ENCODE data around the gene CBFA2T2.
"Not testable (repeated sequence)": the region's sequence is repeated elsewhere in the genome, so short reads cannot be mapped to it uniquely, and the experiment has no call there.

The CBFA2T2 gene

DNA sequence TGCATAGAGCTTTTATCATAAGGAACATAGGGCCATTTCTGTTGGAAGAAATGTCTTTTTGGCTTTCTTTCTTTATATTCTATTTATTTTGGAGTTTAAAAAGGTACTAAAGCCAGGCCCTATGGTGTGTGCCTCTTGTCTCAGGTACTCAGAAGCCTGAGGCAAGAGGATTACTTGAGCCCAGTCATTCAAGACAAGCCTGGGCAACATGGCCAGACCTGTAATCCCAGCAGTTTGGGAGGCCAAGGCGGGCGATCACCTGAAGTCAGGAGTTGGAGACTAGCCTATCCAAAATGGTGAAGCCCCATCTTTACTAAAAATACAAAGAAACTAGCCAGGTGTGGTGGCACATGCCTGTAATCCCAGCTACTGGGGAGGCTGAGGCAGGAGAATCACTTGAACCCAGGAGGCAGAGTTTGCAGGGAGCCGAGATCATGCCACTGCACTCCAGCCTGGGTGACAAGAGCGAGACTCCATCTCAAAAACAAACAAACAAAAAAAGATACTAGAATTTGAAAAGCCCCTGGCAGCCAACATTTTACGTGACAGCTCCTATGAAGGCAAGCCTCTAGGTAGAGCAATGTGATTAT, 80.0 kb downstream of the CBFA2T2 start:
- no peak overlapping the region for H2AFZ ChIP-seq (ENCODE audit: low read length)
- H3K9me2 ChIP-seq (replicated peaks; ENCODE audit: low read depth, low read length) = no peaks in the 10 kb centered on the region
- TF ChIP-seq, protein P1, sequence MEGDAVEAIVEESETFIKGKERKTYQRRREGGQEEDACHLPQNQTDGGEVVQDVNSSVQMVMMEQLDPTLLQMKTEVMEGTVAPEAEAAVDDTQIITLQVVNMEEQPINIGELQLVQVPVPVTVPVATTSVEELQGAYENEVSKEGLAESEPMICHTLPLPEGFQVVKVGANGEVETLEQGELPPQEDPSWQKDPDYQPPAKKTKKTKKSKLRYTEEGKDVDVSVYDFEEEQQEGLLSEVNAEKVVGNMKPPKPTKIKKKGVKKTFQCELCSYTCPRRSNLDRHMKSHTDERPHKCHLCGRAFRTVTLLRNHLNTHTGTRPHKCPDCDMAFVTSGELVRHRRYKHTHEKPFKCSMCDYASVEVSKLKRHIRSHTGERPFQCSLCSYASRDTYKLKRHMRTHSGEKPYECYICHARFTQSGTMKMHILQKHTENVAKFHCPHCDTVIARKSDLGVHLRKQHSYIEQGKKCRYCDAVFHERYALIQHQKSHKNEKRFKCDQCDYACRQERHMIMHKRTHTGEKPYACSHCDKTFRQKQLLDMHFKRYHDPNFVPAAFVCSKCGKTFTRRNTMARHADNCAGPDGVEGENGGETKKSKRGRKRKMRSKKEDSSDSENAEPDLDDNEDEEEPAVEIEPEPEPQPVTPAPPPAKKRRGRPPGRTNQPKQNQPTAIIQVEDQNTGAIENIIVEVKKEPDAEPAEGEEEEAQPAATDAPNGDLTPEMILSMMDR (conservative IDR thresholded peaks at IDR 0.05; ENCODE audit: low read length) = no peak
- no peak for TF ChIP-seq EZH2phosphoT487 (IDR thresholded peaks at IDR 0.05; ENCODE audit: borderline replicate concordance)
- H3K9me3 ChIP-seq (ENCODE audit: insufficient read depth, low read depth, low read length) = no peaks in the 10 kb centered on the region
- H3F3A ChIP-seq (ENCODE audit: low read depth) = no peaks in the 10 kb centered on the region
- H3K4me2 ChIP-seq (ENCODE audit: low read depth, low read length, poor library complexity, severe bottlenecking) = no peak overlapping the region
- no peaks in the 10 kb centered on the region for H3K36me3 ChIP-seq (ENCODE audit: insufficient read depth, low read length)
- no peaks in the 10 kb centered on the region for H3K27me3 ChIP-seq (ENCODE audit: insufficient read depth, low read length, poor library complexity, severe bottlenecking)
- no peaks in the 10 kb centered on the region for H3K4me1 ChIP-seq (ENCODE audit: insufficient read depth, low read length, poor library complexity, severe bottlenecking)
- H4K20me1 ChIP-seq (ENCODE audit: insufficient read depth, low read length, poor library complexity, severe bottlenecking) = no peaks in the 10 kb centered on the region
- peaks cover 6% of the 10 kb centered on the region; the same call in 1 of the 2 replicates for H3K79me2 ChIP-seq (ENCODE audit: insufficient read depth, low read length)
- no peak overlapping the region for H3K9ac ChIP-seq (ENCODE audit: low read depth, low read length, poor library complexity, severe bottlenecking)
- no peak overlapping the region for H3K4me3 ChIP-seq (ENCODE audit: low read length, poor library complexity, severe bottlenecking)

DNA sequence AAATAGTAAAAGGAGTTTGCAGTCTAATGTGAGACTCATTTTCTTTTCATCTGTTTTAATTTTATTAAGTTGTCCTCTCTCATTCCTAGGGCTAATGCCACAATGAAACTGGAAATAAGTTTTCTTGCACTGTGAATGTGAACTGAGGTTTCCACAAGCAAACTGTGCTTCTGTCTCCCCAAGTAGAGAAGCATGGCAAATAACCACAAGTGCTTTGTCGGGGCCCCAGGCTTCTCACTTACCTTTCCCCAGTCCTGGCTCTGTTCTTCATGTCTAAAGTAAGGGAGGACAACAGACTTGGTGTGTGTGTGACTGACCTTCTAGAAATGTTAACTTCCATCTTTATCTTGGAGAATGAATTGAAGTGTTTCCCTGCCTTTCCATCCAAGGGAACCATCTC, 80.8 kb downstream of the CBFA2T2 start:
- TF ChIP-seq EZH2phosphoT487 (IDR thresholded peaks at IDR 0.05; ENCODE audit: borderline replicate concordance) = no peak
- TF ChIP-seq, protein P1 (conservative IDR thresholded peaks at IDR 0.05; ENCODE audit: low read length) = no peak
- H3K9ac ChIP-seq (ENCODE audit: low read depth, low read length, poor library complexity, severe bottlenecking) = no peak overlapping the region
- H3K36me3 ChIP-seq (ENCODE audit: insufficient read depth, low read length) = no peaks in the 10 kb centered on the region
- H3K4me3 ChIP-seq (ENCODE audit: low read length, poor library complexity, severe bottlenecking) = no peak overlapping the region
- H3F3A ChIP-seq (ENCODE audit: low read depth) = no peaks in the 10 kb centered on the region
- no peaks in the 10 kb centered on the region for H3K9me2 ChIP-seq (replicated peaks; ENCODE audit: low read depth, low read length)
- peaks cover 6% of the 10 kb centered on the region; the same call in 1 of the 2 replicates for H3K79me2 ChIP-seq (ENCODE audit: insufficient read depth, low read length)
- no peaks in the 10 kb centered on the region for H3K27me3 ChIP-seq (ENCODE audit: insufficient read depth, low read length, poor library complexity, severe bottlenecking)
- H3K9me3 ChIP-seq (ENCODE audit: insufficient read depth, low read depth, low read length) = no peaks in the 10 kb centered on the region
- no peak overlapping the region for H3K4me2 ChIP-seq (ENCODE audit: low read depth, low read length, poor library complexity, severe bottlenecking)
- no peak overlapping the region for H2AFZ ChIP-seq (ENCODE audit: low read length)
- H4K20me1 ChIP-seq (ENCODE audit: insufficient read depth, low read length, poor library complexity, severe bottlenecking) = no peaks in the 10 kb centered on the region
- no peaks in the 10 kb centered on the region for H3K4me1 ChIP-seq (ENCODE audit: insufficient read depth, low read length, poor library complexity, severe bottlenecking)

DNA sequence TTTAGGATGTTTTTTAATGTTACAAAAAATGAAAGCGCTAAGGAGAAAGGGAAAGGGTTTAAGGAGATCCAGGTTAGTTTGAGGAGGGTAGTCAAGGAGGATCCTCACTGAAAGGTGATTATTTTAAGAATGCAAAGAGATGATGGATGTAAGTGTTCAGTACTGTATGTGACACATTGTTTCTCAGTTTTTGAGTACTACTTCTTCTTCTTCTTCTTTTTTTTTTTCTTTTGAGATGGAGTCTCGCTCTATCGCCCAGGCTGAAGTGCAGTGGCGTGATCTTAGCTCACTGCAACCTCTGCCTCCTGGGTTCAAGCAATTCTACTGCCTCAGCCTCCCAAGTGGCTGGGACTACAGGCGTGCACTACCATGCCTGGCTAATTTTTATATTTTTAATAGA, 83.4 kb downstream of the CBFA2T2 start:
- not testable (repeated sequence) for H3K4me2 ChIP-seq (ENCODE audit: low read depth, low read length, poor library complexity, severe bottlenecking); H3F3A ChIP-seq (ENCODE audit: low read depth); H4K20me1 ChIP-seq (ENCODE audit: insufficient read depth, low read length, poor library complexity, severe bottlenecking); H3K79me2 ChIP-seq (ENCODE audit: insufficient read depth, low read length); H3K9me3 ChIP-seq (ENCODE audit: insufficient read depth, low read depth, low read length); H3K9ac ChIP-seq (ENCODE audit: low read depth, low read length, poor library complexity, severe bottlenecking); H3K36me3 ChIP-seq (ENCODE audit: insufficient read depth, low read length); H3K4me3 ChIP-seq (ENCODE audit: low read length, poor library complexity, severe bottlenecking); H3K27me3 ChIP-seq (ENCODE audit: insufficient read depth, low read length, poor library complexity, severe bottlenecking); H2AFZ ChIP-seq (ENCODE audit: low read length); H3K9me2 ChIP-seq (replicated peaks; ENCODE audit: low read depth, low read length); H3K4me1 ChIP-seq (ENCODE audit: insufficient read depth, low read length, poor library complexity, severe bottlenecking)

DNA sequence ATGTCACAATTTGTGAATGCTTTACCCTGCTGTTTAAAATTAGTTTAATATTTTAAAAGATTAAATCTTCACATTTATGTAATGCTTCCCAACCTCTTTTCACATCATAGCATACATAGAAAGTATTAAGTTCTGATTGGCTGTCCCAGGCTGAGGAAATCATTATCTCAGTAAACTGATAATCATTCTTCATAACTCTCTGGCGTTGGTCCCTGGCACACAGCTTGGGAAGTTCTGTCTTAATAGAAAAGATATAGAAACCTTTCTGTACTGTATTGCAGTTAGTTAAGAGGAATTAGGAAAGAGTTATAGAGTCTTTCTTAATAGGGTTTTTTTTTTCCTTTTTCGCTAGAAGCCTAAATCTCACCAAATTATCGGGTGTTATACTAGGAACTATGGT, 85.4 kb downstream of the CBFA2T2 start:
- Histone ChIP-seq H3K4me3 (ENCODE audit: low read length, poor library complexity, severe bottlenecking) (no peak overlapping the region), H3K9ac (ENCODE audit: low read depth, low read length, poor library complexity, severe bottlenecking) (no peak overlapping the region), H3K4me2 (ENCODE audit: low read depth, low read length, poor library complexity, severe bottlenecking) (no peak overlapping the region), H3F3A (ENCODE audit: low read depth) (no peaks in the 10 kb centered on the region), H3K79me2 (ENCODE audit: insufficient read depth, low read length) (peaks cover 10% of the 10 kb centered on the region; the same call in 1 of the 2 replicates), H2AFZ (ENCODE audit: low read length) (no peak overlapping the region), H3K9me3 (ENCODE audit: insufficient read depth, low read depth, low read length) (no peaks in the 10 kb centered on the region), H3K36me3 (ENCODE audit: insufficient read depth, low read length) (no peaks in the 10 kb centered on the region), H4K20me1 (ENCODE audit: insufficient read depth, low read length, poor library complexity, severe bottlenecking) (no peaks in the 10 kb centered on the region), H3K27me3 (ENCODE audit: insufficient read depth, low read length, poor library complexity, severe bottlenecking) (no peaks in the 10 kb centered on the region), H3K9me2 (replicated peaks; ENCODE audit: low read depth, low read length) (no peaks in the 10 kb centered on the region), H3K4me1 (ENCODE audit: insufficient read depth, low read length, poor library complexity, severe bottlenecking) (no peaks in the 10 kb centered on the region)
- TF ChIP-seq EZH2phosphoT487 (IDR thresholded peaks at IDR 0.05; ENCODE audit: borderline replicate concordance) = no peak
- TF ChIP-seq, protein P1 (conservative IDR thresholded peaks at IDR 0.05; ENCODE audit: low read length) = no peak

All from Loucy (cell line).